ENCODE data around the gene ITCH.

- TF ChIP-seq POLR2AphosphoS5 (IDR thresholded peaks at IDR 0.05; ENCODE audit: borderline replicate concordance, low read depth, low read length) (no peak), EZH2 (IDR thresholded peaks at IDR 0.05) (no peak)
These were observed 64.7 kb downstream of the ITCH start for GRCh38 chr20:34427784-34428183.

Measured in SK-N-MC (cell line).